ENCODE results near the gene IDH2.
"Not testable (repeated sequence)": the region's sequence is repeated elsewhere in the genome, so short reads cannot be mapped to it uniquely, and the experiment has no call there.

Gene IDH2

DNA sequence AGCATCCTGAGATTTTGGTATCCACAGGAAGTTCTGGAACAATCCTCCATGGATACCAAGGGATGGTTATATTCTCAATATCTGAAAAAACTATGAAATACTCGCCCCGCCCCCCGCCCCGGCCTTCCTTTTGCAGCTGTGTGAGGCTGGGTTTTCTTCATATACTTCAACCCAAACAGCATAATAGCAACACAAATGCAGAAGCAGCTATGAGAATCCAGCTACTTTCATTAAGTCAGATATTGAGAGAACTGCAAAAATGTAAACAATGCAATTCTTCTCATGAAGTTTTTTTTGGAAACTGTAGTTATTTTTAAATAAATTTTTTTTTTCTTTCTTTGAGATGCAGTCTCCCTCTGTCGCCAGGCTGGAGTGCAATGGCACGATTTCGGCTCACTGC lies 10.9 kb upstream of the IDH2 start:
- no peak for DNase-seq

DNA sequence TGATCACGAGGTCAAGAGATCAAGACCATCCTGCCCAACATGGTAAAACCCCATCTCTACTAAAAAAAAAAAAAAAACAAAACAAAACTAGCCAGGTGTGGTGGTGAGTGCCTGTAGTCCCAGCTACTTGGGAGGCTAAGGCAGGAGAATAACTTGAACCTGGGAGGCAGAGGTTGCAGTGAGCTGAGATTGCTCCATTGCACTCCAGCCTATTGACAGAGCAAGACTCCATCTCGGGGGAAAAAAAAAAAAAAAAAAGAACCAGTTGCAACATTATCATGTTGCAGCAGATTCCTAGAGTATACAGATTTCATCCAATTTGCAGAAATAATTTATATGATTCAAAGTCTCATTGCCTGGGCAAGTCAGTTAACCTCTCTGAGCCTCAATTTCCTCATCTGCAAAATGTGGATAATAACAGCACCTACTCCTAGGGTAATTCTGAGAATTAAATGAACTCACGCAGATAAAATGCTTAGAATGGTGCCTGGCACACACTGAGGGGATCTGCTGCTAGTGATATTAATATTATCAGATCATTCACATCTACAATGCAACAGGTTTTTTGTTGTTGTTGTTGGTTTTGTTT lies 7.0 kb upstream of the IDH2 start:
- not testable (repeated sequence) for DNase-seq

DNA sequence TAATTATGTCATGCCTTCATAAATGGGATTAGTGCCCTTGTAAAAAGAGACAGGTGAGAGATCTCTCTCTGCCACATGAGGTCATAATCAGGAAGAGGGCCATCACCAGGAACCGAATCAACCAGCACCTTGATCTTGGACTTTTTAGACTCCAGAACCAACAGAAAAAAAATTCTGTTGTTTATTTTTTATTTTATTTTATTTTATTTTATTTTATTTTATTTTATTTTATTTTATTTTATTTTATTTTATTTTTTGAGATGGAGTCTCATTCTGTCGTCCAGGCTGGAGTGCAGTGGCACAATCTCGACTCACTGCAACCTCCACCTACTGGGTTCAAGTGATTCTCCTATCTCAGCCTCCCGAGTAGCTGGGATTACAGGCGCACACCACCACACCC lies 5.8 kb upstream of the IDH2 start:
- not testable (repeated sequence) for DNase-seq

DNA sequence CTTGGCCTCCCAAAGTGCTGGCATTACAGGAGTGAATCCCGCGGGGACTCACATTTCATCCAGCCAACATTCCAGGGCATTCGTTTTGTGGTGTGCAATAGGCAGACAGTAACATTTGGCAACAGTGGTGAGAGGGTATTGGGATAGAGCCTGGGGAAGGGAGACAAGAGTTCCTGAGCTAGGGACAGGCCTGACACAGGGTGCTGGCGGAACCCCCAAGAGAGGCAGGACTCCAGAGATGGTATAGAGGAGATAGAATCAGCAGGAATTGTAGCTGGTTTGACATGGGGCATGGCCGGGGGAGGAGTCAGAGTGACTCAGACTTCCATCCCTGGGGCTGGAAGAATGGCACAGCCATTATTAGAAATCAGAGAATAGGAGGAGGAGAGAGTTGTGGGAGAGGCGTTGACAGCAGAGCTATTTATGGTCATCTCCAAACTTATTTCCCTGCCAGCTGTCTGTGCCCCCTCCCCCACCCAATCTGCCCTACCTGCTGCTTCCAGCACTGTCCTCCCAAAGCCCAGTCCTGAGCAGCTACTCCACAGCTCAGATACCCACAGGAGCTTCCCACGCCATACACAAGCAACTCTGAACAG lies 4.4 kb upstream of the IDH2 start:
- DNase-seq = no peak

DNA sequence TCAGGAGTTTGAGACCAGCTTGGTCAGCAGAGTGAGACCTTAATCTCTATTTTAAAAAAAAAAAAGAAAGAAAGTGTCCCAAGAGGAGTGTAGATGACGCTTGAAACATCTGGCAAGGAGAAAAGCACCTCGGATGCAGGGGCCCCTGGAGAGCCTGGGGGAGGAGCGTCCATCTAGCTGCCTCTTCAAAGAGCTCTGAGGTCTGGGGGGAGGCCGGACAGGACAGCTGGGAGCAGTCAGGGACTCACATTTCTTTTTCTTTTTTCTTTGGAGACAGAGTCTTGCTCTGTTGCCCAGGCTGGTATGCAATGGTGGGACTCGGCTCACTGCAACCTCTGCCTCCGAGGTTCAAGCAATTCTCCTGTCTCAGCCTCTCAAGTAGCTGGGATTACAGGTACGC lies 3.3 kb upstream of the IDH2 start:
- DNase-seq = no peak

DNA sequence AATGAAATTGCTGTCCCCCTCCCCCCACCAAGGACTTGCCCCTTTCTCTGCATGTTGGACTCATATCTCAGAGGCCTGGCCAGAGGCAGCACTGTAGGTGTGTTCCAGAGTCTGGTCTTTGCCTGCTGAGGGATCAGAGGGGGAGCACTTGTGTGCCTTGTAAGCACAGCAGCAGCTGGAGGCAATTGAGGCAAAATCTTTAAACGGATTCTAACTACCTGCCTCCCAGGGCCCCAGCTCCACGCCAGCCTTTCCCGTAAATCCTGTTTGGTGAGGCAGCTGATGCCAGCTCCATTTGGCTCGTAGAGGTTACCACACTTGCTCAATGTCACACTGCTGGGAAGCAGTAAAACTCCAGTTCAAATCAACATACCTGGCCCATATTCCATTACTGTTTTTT lies 2.3 kb upstream of the IDH2 start:
- DNase-seq = no peak

DNA sequence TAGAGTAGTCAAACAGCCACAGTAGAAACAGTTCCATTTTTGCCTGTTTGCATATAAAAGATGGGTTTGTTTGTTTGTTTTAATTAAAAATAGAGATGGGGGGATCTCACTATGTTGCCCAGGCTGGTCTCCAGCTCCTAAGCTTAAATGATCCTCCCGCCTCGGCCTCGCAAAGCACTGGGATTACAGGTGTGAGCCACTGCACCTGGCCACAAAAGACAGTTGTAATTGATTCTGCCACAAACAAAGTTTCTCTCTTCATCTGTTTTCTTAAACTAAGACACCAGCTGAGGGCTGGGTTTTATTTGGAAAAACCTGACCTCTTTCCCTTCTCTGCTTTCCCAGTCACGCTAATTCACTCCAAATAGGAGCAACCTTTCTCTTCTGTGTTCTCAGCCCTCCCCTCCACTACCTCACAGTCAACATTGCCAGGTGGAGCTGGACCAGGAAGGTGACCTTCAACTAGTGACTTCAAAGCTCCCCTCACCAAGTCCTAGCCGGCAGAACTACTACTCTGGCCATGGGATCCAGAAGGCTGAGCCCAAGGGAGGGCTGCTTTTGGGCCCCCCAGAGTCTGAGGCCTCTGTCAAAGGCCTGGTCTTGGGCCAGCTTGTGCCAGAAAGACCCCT lies 1.5 kb upstream of the IDH2 start:
- DNase-seq = no peak

DNA sequence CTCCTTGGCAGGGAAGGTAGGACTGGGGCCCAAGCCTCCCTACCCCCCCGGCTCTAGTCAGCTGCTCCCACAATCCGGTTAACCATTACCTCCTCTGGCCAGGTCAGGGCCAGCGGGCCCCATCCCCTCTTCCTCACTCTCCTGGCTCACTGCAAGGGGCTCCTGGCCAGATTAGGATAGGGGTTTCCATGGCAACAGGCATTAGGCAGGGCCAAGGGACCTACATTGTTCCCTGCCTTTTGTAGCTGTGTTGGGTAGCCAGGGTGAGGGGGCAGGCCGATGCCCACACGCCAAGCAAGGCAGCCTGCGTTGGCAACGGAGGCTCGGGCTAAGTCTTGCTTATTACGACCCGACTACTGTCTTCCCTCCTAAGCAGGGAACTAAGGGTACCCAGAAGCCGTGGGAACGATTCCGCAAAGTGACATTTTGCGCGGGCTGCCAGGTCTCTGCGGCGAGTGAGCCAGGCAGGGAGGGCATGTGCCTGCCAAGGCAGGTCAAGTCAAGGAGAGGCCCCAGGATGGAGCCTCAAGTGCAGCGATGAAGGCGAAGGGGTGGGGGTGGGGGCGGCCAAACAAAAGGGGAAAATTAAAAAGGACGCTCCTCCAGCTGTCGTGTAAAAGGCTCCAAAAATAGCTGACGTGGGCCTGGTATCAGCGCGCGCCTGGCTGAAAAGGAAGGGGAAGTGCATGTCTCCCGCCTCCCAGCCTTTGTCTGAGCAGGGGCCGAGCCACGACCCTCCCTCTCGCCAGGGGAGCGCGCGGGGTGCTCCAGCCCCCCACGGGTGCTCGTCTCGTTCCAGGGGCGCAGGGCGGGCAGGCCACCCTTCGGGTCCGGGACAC lies 919 bp downstream of the IDH2 start:
- no peak for DNase-seq

DNA sequence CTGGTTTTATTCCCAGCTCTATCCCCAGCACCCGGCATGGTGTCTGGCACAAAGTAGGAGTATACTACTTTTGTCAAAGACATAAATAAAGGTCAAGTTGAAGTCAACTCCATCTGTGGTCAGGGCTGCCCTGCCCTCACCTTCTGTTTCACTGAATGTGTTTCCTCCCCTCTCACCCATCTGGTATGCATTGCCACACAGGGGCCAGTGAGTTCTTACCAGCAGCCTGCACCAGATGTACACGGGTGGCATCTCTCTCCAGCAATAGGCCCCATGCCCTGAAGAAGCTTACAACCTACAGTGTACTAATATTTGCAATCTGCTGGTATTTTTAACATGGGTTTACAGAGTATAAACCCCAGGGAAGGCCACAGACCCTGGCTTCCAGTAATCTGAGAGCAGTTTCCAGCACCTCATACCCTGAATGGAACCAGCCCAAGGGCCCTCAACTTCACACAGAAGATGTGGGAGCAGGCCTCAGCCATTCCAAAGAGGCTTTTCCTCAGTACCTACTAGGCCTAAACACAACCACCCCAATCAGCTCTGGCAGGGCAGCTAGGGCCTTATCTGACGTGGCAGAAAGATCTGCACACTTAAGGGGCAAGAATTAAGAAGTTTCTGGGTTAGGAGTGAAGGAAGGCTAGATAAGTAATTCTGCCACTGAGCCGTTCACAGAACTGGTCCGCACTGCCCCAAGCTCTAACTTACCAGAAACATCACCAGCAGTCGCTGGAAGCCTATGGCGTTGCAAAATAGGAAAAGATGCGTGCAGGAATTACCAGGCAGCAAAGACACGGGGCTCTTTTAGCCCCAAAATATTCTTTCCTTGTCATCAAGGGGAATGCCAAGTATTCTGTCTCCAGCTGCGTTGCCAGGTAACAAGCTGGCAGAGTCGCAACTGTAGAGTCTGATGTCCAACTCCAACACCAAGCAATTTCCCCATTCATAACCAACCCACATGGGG lies 2.1 kb downstream of the IDH2 start:
- no peak for DNase-seq

DNA sequence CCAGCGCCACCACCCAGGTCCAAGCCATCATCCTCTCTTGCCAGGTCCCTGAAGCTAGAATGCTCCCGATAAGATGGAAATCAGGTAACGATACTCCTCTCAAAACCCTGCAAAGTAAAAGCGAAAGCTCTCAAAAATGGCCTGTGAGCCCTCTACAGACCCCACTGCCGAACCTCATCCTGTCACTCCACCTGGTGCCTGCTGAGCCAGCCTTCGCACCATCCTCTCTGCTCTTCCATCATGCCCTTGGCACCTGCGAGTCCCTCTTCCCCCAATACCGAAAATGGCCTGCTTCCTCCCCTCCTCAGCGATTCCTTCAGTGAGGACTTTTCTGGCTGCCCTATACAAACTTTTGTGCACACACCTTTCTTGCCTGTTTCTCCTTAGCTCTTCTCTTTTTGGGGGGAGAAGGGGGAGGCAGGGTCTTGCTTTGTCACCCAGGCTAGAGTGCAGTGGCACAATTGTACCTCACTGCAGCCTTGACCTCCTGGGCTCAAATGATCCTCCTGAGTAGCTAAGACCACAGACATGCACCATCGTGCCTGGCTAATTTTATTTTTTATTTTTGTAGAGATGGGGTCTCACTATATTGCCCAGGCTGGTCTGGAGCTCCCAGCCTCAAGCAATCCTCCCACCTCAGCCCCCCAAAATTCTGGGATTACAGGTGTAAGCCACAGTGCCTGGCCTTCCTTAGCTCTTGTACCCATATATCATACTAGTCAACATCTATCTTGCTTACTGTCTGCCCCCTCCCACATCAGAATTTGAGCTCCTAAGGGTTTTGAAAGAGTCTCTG lies 3.0 kb downstream of the IDH2 start:
- DNase-seq = peak in 1 of 4 experiments; percentile 21

DNA sequence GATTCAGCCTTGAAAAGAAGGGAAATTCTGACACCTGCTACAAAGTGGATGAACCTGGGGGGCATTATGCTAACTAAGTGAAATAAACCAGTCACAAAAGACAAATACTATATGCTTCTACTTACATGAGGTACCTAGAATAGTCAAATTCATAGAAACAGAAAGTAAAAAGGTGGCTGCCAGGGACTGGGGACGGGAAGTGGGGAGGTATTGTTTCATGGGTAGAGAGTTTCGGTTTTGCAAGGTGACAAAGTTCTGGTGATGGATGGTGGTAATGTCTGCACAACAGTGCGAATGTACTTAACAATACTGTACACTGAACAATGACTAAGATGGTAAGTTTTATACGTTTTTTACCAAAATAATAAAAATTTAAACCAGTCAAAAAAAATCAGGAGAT lies 4.8 kb downstream of the IDH2 start:
- peak in 1 of 4 experiments; percentile 23 for DNase-seq

DNA sequence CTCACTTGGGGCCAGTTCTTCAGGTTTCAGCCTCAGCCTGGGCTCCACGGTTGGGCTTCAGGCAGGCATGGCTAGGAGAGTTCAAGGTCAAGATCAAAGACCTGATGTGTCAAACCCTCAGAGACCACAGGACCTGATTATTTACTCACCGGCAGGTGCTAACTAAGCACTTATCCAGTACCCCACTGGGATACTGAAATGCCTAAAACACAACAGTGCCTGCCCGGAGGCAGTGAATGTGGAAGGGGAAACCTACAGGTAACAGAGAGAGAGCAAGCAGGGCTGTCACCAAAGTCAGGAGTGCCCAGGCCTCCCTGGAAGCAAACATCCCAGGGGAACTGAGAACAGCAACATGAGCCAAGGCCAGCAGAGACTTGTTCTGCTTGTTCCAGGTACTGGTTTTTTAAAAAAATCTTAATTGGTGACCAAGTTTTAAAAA lies 6.7 kb downstream of the IDH2 start:
- DNase-seq = no peak

DNA sequence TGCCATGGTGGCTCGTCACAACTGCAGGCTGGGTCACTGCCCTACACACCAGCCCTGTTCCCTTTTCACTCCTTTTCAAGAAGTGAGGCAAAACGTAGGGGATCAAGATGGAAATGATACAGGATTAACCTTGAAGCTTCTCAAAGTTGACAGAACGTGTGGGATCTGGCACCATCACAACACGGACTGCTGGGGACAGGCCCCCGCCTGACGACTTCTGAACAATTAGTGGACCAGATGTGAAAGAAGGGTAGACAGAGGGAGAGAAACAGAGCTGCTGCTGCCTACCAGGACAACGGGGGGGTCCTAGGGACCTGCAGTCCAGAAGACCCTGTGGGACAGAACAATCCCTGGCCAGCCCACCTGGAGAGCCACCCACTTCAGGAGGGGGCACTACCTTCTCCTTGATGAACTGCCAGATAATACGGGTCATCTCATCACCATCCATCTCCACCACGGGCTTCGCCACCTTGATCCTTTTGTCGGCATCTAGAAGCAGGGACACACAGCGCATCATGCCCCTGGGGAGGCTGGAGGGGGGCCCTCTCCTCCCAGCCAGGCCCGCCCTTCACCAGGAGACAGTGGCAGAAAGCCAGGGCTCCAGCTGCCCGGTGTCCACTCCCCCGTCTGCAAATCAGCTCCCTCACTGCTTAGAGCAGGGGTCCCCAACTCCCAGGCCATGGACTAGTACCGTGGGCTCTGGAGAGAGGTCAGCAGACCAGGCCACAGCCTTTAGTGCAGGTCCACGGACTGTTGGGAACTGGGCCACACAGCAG lies 10.9 kb downstream of the IDH2 start:
- DNase-seq = no peak

DNA sequence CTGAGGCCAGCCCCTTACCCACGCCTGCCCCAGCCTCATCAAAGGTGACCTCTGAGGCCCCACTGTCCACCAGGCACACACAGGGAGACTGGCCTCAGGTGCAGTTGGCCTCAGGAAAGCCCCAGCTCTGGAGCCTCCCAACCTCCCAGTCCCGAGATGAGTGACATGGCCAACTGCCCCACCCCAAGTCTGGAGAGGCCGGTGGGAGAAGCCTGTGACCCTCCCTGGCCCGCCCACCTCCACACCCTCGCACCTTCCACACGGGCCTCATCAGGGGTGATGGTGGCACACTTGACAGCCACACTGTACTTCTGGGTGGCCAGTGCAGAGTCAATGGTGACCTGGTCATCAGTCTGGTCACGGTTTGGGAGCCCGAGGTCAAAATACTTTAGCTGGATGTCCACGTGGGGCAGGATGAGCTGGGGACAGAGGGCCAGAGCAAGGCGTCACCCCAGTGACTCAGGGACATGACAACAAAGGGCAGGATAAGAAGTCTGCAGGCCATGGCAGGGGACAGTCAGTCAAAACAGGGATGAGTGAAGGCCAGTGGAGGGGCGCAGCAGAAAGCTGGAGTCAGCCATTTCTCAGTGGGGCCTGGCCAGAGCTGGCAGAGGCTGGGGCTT lies 11.9 kb downstream of the IDH2 start:
- DNase-seq = no peak

DNA sequence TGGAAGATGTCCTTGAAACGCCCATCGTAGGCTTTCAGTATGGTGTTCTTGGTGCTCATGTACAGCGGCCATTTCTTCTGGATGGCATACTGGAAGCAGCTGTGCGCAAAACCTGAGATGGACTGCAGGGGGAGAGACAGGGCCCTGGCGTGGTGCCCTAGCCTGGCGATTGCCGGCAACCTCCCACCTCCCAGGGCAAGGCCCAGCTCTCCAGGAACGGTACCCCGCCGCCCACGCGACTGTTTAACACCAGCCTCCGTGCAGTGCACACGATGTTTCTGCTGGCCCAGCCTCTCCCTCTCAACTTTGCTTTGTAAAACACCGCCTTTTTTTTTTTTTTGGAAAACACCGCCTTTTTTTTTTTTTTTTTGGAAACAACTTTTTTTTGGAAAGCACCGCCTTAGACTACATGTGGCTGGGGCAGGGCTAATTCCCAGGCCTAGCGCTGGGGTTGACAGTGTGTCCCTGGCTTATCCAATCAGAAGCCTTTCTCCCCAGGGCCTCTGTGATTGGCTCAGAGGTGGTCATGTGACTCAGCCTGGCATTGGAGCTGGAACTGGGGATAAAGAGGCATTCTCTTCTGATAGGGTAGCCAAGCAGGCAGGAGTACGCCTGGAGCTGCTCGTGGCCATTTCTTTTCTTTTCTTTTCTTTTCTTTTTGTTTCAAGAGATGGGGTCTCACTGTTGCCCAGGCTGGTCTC lies 14.7 kb downstream of the IDH2 start:
- DNase-seq = no peak

DNA sequence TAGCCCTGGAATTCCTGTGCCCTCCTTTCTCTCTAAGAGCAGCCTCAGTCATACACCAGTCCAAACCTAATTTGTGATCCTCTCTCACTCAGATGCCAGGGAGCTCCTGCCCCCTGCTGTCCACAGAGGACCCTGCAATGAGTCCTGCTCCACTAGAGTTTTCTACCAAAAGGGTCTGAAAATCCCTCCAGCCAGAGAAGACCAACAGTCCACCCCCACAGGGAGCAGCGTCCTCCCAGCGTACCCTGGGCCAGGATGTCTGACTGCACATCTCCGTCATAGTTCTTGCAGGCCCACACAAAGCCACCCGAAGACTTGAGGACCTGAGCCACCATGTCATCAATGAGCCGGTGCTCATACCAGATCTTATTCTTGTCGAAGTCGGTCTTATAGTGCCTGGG lies 15.4 kb downstream of the IDH2 start:
- peak in 2 of 4 experiments; percentile 16 to 35 for DNase-seq

DNA sequence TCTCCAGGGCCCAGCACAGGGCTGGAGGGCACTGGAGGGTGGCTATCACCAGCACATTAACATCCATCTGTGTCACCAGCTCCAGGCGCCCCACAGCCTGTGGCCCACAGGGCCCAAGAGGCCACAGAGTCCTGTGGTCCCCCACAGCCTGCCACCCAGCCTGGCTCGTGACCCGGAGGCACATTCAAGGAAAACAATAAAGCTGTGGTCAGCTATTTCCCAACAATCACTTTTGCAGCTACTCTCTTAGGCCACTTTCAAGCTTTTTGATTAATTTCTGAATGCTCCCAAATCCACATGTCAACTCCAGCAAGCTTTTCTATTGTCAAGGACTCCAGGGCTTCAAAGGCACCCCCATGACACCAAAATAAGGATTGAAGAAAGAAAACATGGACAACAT lies 16.7 kb downstream of the IDH2 start:
- no peak for DNase-seq

DNA sequence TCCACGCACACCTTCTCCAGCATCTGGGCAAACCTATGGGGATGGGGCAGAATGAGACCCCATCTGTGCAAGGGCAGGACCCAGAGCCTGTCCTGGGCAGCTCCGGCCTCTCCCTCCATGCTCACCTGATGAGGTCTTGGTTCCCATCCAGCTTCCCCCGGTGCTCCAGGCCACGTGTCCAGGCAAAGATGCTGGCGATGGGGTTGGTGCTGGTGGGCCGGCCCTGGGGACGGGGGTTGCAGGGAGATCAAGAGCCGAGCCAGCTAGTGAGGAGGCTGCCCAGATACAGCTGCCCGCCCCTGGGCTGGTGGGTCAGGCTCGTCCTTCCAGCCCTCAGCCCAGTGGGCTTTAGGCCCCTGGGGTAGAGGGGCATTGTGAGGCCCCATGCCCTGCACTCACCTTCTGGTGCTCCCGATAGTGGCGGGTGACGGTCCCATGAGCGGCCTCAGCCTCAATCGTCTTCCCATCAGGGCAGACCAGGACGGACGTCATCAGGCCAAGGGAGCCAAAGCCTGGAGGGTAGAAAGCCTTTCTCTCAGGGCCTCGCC lies 17.3 kb downstream of the IDH2 start:
- no peak for DNase-seq

DNA sequence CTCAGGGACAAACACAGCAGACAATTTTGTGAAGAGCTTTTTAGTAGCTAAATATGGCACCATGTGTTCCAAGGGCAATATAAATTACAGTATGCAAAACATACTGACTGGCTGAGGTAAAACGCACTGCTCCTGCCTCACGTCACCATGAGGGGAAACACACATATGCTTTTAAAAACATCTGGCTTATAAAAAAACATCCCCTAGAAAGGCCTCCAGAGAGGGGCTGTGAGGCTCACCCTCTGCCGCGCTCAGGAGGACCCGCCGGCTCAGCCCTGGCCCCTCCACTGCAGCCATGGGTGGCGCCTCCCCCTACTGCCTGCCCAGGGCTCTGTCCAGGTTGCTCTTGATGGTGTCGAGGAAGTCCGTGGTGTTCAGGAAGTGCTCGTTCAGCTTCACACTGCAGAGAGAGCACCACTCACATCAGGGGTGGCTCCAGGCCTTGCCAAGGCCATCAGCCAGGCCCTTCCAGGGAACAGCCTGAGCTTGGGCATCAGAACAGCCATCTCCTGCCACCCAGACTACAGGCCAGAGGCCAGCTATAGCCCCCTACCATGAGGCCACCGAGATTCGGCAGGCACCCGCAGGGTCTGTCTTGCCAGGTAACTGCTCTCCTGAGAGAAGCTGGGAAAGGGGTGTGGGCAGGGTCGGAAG lies 18.2 kb downstream of the IDH2 start:
- no peak for DNase-seq

All from activated naive CD4-positive, alpha-beta T cell (primary cell).